HCT116 (cell line): ENCODE data around the gene CCDC106. TPM values are rescaled to one million over a fixed set of nuclear protein-coding genes. Genes with fewer than 3 reads are reported as not detected.

Experiments
- ATAC-seq: fragments of 200-7000 bp; cut with Tn5 transposase; 2 replicates; pipeline ENCODE4 v1.9.1; 2020; ENCODE audit warnings: mild to moderate bottlenecking, moderate library complexity
- BruUV-seq: library from RNA; stranded (reverse); fragments of 400-500 nt; replicated peaks from 2 replicates; lab custom pipeline; 2021; lab: Mats Ljungman, UMichigan
- CTCF ChIA-PET: fragments of 300-600 bp; sonication (Branson Sonifier 250); formaldehyde crosslinking; loops from one replicate; lab custom pipeline; 2021; ENCODE audit warnings: antibody characterized with exemption; lab: Charles Lee
- POLR2A ChIA-PET: fragments of 300-600, 350-600 bp; sonication (Branson Sonifier 250); formaldehyde crosslinking; loops from one replicate; lab custom pipeline; 2021; ENCODE audit warnings: antibody characterized with exemption; lab: Charles Lee
- RAD21 ChIA-PET, 2 experiments: fragments of 300-600 bp; sonication (Branson Sonifier 250); formaldehyde crosslinking; loops; one replicate each; lab custom pipeline; 2023; ENCODE audit warnings: low total read pairs in 2 of 2; ENCODE audit not compliant: uncharacterized antibody in 2 of 2, unreplicated experiment in 2 of 2, low non-redundant PET in 1 of 2; lab: Charles Lee
- DNase-seq: peaks from one replicate; pipeline ENCODE4 v3.0.0-alpha.2; 2010; ENCODE audit warnings: low read depth, low spot score
- H2AFZ ChIP-seq: fragments of 200-600 bp; shearing (Covaris generic), sonication (generic); 2 replicates; pipeline ENCODE4 v1.6.1; 2017; ENCODE audit warnings: low read depth, mixed run types, mixed read lengths, antibody characterized with exemption, low read length; ENCODE audit not compliant: poor library complexity, severe bottlenecking
- H3K27ac ChIP-seq: 2 replicates; pipeline ENCODE4 v1.5.1; 2012; ENCODE audit warnings: low read depth, low read length
- H3K27me3 ChIP-seq: fragments of 200-600 bp; sonication (generic); 2 replicates; pipeline ENCODE4 v1.6.1; 2016; ENCODE audit warnings: mixed run types, low read length, mixed read lengths; ENCODE audit not compliant: insufficient read depth
- H3K36me3 ChIP-seq, 2 experiments: fragments of 200-500 bp in 1 of 2; fragments of 200-600 bp in 1 of 2; sonication (Bioruptor generic) in 1 of 2; sonication (generic) in 1 of 2; 2 replicates each; pipeline versions ENCODE4 v1.5.1 to v1.6.1; 2014 to 2016; ENCODE audit warnings: low read length in 2 of 2, inconsistent platforms in 1 of 2, mixed read lengths in 1 of 2, mixed run types in 1 of 2; ENCODE audit not compliant: insufficient read depth in 2 of 2, control insufficient read depth in 1 of 2
- H3K4me1 ChIP-seq, 2 experiments: fragments of 200-600 bp in 1 of 2; sonication (generic) in 1 of 2; 2 replicates each; pipeline versions ENCODE4 v1.5.1 to v1.6.1; 2012 to 2017; ENCODE audit warnings: low read length in 2 of 2, inconsistent platforms in 1 of 2, mild to moderate bottlenecking in 1 of 2, mixed read lengths in 1 of 2, mixed run types in 1 of 2, moderate library complexity in 1 of 2; ENCODE audit not compliant: insufficient read depth in 2 of 2, control insufficient read depth in 1 of 2
- H3K4me2 ChIP-seq: fragments of 200-600 bp; sonication (generic); 2 replicates; pipeline ENCODE4 v1.6.1; 2017; ENCODE audit warnings: mixed run types, low read length, mixed read lengths
- H3K4me3 ChIP-seq, 2 experiments: fragments of 200-600 bp in 1 of 2; sonication (generic) in 1 of 2; replicated peaks in 1 of 2; 2 replicates each; pipeline ENCODE4 v1.5.1; 2011 to 2016; ENCODE audit warnings: low read length in 2 of 2, control low read depth in 1 of 2, low read depth in 1 of 2, mild to moderate bottlenecking in 1 of 2, mixed read lengths in 1 of 2, mixed run types in 1 of 2
- H3K79me2 ChIP-seq: fragments of 200-600 bp; sonication (generic); 2 replicates; pipeline ENCODE4 v1.6.1; 2017; ENCODE audit warnings: mild to moderate bottlenecking, mixed run types, low read length, moderate library complexity, mixed read lengths; ENCODE audit not compliant: insufficient read depth
- H3K9ac ChIP-seq: fragments of 200-600 bp; sonication (generic); 2 replicates; pipeline ENCODE4 v1.6.1; 2016; ENCODE audit warnings: low read length, mixed read lengths
- H3K9me2 ChIP-seq: fragments of 200-600 bp; sonication (generic), shearing (Covaris generic); 2 replicates; pipeline ENCODE4 v1.6.1; 2017; ENCODE audit warnings: mixed run types, mild to moderate bottlenecking, moderate library complexity; ENCODE audit not compliant: insufficient read depth
- H3K9me3 ChIP-seq, 2 experiments: fragments of 200-500 bp in 1 of 2; fragments of 200-600 bp in 1 of 2; sonication (Bioruptor generic) in 1 of 2; sonication (generic) in 1 of 2; 2 replicates each; pipeline ENCODE4 v1.6.1; 2014 to 2017; ENCODE audit warnings: low read length in 2 of 2, mixed read lengths in 2 of 2, inconsistent platforms in 1 of 2, low read depth in 1 of 2, mild to moderate bottlenecking in 1 of 2, mixed run types in 1 of 2, moderate library complexity in 1 of 2; ENCODE audit not compliant: control insufficient read depth in 1 of 2, insufficient read depth in 1 of 2
- H4K20me1 ChIP-seq: fragments of 200-600 bp; sonication (generic), shearing (Covaris generic); 2 replicates; pipeline ENCODE4 v1.6.1; 2017; ENCODE audit warnings: mixed run types, mild to moderate bottlenecking, moderate library complexity; ENCODE audit not compliant: insufficient read depth
- EGR1 ChIP-seq: IDR thresholded peaks from 2 replicates; pipeline ENCODE4 v1.6.1; 2012; ENCODE audit warnings: low read depth
- ELF1 ChIP-seq: IDR thresholded peaks from 2 replicates; pipeline ENCODE4 v1.6.1; 2012; ENCODE audit warnings: low read depth, borderline replicate concordance
- EZH2phosphoT487 ChIP-seq: fragments of 200-600 bp; IDR thresholded peaks from 2 replicates; pipeline ENCODE4 v1.6.1; 2018; ENCODE audit warnings: antibody characterized with exemption, borderline replicate concordance
- FOSL1 ChIP-seq: IDR thresholded peaks from 2 replicates; pipeline ENCODE4 v1.6.1; 2012; ENCODE audit warnings: low read depth
- POLR2A ChIP-seq: IDR thresholded peaks from 2 replicates; pipeline ENCODE4 v1.7.0; 2011; ENCODE audit warnings: borderline replicate concordance; ENCODE audit not compliant: insufficient read depth, insufficient read length; ENCODE audit errors: extremely low read depth
- RAD21 ChIP-seq: IDR thresholded peaks from 2 replicates; pipeline ENCODE4 v1.6.1; 2012; ENCODE audit warnings: low read depth, mild to moderate bottlenecking
- SP1 ChIP-seq: IDR thresholded peaks from 2 replicates; pipeline ENCODE4 v1.6.1; 2012; ENCODE audit warnings: low read depth
- SRF ChIP-seq: IDR thresholded peaks from 2 replicates; pipeline ENCODE4 v1.6.1; 2012; ENCODE audit warnings: low read depth
- YY1 ChIP-seq: IDR thresholded peaks from 2 replicates; pipeline ENCODE4 v1.6.1; 2011; ENCODE audit warnings: low read length, low read depth, moderate library complexity, mild to moderate bottlenecking; ENCODE audit not compliant: insufficient replicate concordance; ENCODE audit errors: extremely low read depth
- intact Hi-C: fragments of 100-400 bp; cut with micrococcal nuclease; formaldehyde crosslinking; loops from 2 replicates; pipeline ENCODE4 v1.10.0; 2022
- total RNA-seq: library from RNA; stranded (reverse); gene quantifications from one replicate; pipeline ENCODE4 v1.2.1, GENCODE V29; 2021; ENCODE audit not compliant: unreplicated experiment
- TF ChIP-seq, protein P1 (sequence below), 3 experiments: fragments of 200-600 bp in 1 of 3; sonication (generic) in 1 of 3; IDR thresholded peaks in 2 of 3; conservative IDR thresholded peaks in 1 of 3; 2 replicates each; pipeline ENCODE4 v1.5.1; 2012 to 2017; ENCODE audit warnings: low read depth in 2 of 3, low read length in 2 of 3, antibody characterized with exemption in 1 of 3, borderline replicate concordance in 1 of 3, control low read depth in 1 of 3, mild to moderate bottlenecking in 1 of 3, mixed read lengths in 1 of 3, mixed run types in 1 of 3, moderate library complexity in 1 of 3; ENCODE audit not compliant: insufficient read depth in 1 of 3
- TF ChIP-seq, protein P2 (sequence below): IDR thresholded peaks from 2 replicates; pipeline ENCODE4 v1.6.1; 2012; ENCODE audit warnings: low read depth
- TF ChIP-seq, protein P3 (sequence below): IDR thresholded peaks from 2 replicates; pipeline ENCODE4 v1.6.1; 2012

CCDC106 gene
- total RNA-seq, 1 experiment from 2014 or later: 1.0 TPM

- H3K27me3 ChIP-seq: no peaks in the 10 kb centered on the region
- no peak overlapping the region for H3K27ac ChIP-seq
- H3K36me3 ChIP-seq: peaks cover 48 to 57% of the 10 kb centered on the region in 2 experiments; a peak in 3 of 4 replicates
- ChIA-PET CTCF (no interaction called here), RAD21 (no interaction called here), POLR2A (no interaction called here)
- H3K79me2 ChIP-seq: peaks cover 99% of the 10 kb centered on the region
- H3K9me3 ChIP-seq: no peaks in the 10 kb centered on the region
- no peak overlapping the region for H3K9ac ChIP-seq
- no peak overlapping the region for H2AFZ ChIP-seq
- intact Hi-C loops: no loop called here
- TF ChIP-seq, protein P1, sequence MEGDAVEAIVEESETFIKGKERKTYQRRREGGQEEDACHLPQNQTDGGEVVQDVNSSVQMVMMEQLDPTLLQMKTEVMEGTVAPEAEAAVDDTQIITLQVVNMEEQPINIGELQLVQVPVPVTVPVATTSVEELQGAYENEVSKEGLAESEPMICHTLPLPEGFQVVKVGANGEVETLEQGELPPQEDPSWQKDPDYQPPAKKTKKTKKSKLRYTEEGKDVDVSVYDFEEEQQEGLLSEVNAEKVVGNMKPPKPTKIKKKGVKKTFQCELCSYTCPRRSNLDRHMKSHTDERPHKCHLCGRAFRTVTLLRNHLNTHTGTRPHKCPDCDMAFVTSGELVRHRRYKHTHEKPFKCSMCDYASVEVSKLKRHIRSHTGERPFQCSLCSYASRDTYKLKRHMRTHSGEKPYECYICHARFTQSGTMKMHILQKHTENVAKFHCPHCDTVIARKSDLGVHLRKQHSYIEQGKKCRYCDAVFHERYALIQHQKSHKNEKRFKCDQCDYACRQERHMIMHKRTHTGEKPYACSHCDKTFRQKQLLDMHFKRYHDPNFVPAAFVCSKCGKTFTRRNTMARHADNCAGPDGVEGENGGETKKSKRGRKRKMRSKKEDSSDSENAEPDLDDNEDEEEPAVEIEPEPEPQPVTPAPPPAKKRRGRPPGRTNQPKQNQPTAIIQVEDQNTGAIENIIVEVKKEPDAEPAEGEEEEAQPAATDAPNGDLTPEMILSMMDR (IDR thresholded peaks at IDR 0.05 in 2 of 3, conservative IDR thresholded peaks at IDR 0.05 in 1 of 3; ENCODE audit: borderline replicate concordance in 1 of 3, insufficient read depth in 1 of 3, low read depth in 2 of 3, low read length in 2 of 3): no peak
- no peak for TF ChIP-seq SP1
- TF ChIP-seq POLR2A: no peak
- no peaks in the 10 kb centered on the region; the same call in 1 of the 2 replicates for H4K20me1 ChIP-seq
- no peak for ATAC-seq
- H3K4me3 ChIP-seq: no peak overlapping the region
- no peak overlapping the region for H3K4me2 ChIP-seq
- DNase-seq: no peak
- H3K9me2 ChIP-seq: no peaks in the 10 kb centered on the region
- no TSS peak for BruUV-seq
- H3K4me1 ChIP-seq: peaks cover 13 to 19% of the 10 kb centered on the region in 2 experiments; a peak in 3 of 4 replicates
These were observed 12.4 kb downstream of the CCDC106 start for GRCh38 chr19:55660404-55660803.

- H4K20me1 ChIP-seq: no peaks in the 10 kb centered on the region; the same call in 1 of the 2 replicates
- no peak overlapping the region for H3K27ac ChIP-seq
- CTCF ChIA-PET: no interaction called here
- H3K36me3 ChIP-seq: peaks cover 48 to 60% of the 10 kb centered on the region in 2 experiments; a peak in 3 of 4 replicates
- H3K4me2 ChIP-seq: no peak overlapping the region
- ATAC-seq (no peak), DNase-seq (no peak)
- intact Hi-C loops: no loop called here
- H3K27me3 ChIP-seq: no peaks in the 10 kb centered on the region
- POLR2A ChIA-PET: no interaction called here
- H3K9me2 ChIP-seq: no peaks in the 10 kb centered on the region
- peaks cover 13 to 21% of the 10 kb centered on the region in 2 experiments; a peak in 3 of 4 replicates for H3K4me1 ChIP-seq
- no peak overlapping the region for H3K9ac ChIP-seq
- H2AFZ ChIP-seq: no peak overlapping the region
- no peak overlapping the region for H3K4me3 ChIP-seq
- no TSS peak for BruUV-seq
- no peaks in the 10 kb centered on the region for H3K9me3 ChIP-seq
- RAD21 ChIA-PET: no interaction called here
- H3K79me2 ChIP-seq: peaks cover 99% of the 10 kb centered on the region
- TF ChIP-seq FOSL1 (no peak), SRF (no peak), RAD21 (no peak), ELF1 (no peak), EZH2phosphoT487 (no peak), EGR1 (no peak), YY1 (no peak)
- TF ChIP-seq, protein P1 (IDR thresholded peaks at IDR 0.05 in 2 of 3, conservative IDR thresholded peaks at IDR 0.05 in 1 of 3; ENCODE audit: borderline replicate concordance in 1 of 3, insufficient read depth in 1 of 3, low read depth in 2 of 3, low read length in 2 of 3): no peak
- TF ChIP-seq, protein P2, sequence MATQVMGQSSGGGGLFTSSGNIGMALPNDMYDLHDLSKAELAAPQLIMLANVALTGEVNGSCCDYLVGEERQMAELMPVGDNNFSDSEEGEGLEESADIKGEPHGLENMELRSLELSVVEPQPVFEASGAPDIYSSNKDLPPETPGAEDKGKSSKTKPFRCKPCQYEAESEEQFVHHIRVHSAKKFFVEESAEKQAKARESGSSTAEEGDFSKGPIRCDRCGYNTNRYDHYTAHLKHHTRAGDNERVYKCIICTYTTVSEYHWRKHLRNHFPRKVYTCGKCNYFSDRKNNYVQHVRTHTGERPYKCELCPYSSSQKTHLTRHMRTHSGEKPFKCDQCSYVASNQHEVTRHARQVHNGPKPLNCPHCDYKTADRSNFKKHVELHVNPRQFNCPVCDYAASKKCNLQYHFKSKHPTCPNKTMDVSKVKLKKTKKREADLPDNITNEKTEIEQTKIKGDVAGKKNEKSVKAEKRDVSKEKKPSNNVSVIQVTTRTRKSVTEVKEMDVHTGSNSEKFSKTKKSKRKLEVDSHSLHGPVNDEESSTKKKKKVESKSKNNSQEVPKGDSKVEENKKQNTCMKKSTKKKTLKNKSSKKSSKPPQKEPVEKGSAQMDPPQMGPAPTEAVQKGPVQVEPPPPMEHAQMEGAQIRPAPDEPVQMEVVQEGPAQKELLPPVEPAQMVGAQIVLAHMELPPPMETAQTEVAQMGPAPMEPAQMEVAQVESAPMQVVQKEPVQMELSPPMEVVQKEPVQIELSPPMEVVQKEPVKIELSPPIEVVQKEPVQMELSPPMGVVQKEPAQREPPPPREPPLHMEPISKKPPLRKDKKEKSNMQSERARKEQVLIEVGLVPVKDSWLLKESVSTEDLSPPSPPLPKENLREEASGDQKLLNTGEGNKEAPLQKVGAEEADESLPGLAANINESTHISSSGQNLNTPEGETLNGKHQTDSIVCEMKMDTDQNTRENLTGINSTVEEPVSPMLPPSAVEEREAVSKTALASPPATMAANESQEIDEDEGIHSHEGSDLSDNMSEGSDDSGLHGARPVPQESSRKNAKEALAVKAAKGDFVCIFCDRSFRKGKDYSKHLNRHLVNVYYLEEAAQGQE: no peak
- TF ChIP-seq, protein P3, sequence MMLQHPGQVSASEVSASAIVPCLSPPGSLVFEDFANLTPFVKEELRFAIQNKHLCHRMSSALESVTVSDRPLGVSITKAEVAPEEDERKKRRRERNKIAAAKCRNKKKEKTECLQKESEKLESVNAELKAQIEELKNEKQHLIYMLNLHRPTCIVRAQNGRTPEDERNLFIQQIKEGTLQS: no peak
These were observed 13.0 kb downstream of the CCDC106 start for GRCh38 chr19:55660991-55661390.
